ENCODE measurements around the gene RBM47.

RBM47 gene

GRCh38 chr4:40606239-40606767 is 23.4 kb downstream of the RBM47 start:
- no peaks in the 10 kb centered on the region for H3K36me3 ChIP-seq
- peaks cover 49 to 66% of the 10 kb centered on the region in 2 experiments for H3K4me1 ChIP-seq (ENCODE audit: control insufficient read depth in 1 of 2, insufficient read depth in 1 of 2, low read depth in 1 of 2, low read length in 1 of 2)
- H3K27me3 ChIP-seq: no peaks in the 10 kb centered on the region
- no peak overlapping the region for H3K4me3 ChIP-seq (ENCODE audit: low read depth in 1 of 2, low read length in 1 of 2)
- no peak for TF ChIP-seq CTCF (IDR thresholded peaks at IDR 0.05)
- peak overlapping the region; percentile 62 for H3K27ac ChIP-seq
- H3K9me3 ChIP-seq: no peaks in the 10 kb centered on the region

- TF ChIP-seq CTCF (IDR thresholded peaks at IDR 0.05): no peak
- H3K36me3 ChIP-seq: peaks cover under 1% of the 10 kb centered on the region
- no peaks in the 10 kb centered on the region for H3K27me3 ChIP-seq
- peak overlapping the region; percentile 76 for H3K27ac ChIP-seq
- H3K4me3 ChIP-seq (ENCODE audit: low read depth in 1 of 2, low read length in 1 of 2): no peak overlapping the region
- no peaks in the 10 kb centered on the region for H3K9me3 ChIP-seq
- peaks cover 70 to 93% of the 10 kb centered on the region in 2 experiments for H3K4me1 ChIP-seq (ENCODE audit: control insufficient read depth in 1 of 2, insufficient read depth in 1 of 2, low read depth in 1 of 2, low read length in 1 of 2)
These were observed 26.4 kb downstream of the RBM47 start for GRCh38 chr4:40603281-40603680.

GRCh38 chr4:40601641-40602040 is 28.0 kb downstream of the RBM47 start:
- H3K27me3 ChIP-seq: no peaks in the 10 kb centered on the region
- H3K27ac ChIP-seq: peak overlapping the region; percentile 87
- peaks cover 11% of the 10 kb centered on the region for H3K36me3 ChIP-seq
- no peak for TF ChIP-seq CTCF (IDR thresholded peaks at IDR 0.05)
- peaks cover 70 to 79% of the 10 kb centered on the region in 2 experiments for H3K4me1 ChIP-seq (ENCODE audit: control insufficient read depth in 1 of 2, insufficient read depth in 1 of 2, low read depth in 1 of 2, low read length in 1 of 2)
- peak overlapping the region in 1 of 2 experiments; percentile 26 for H3K4me3 ChIP-seq (ENCODE audit: low read depth in 1 of 2, low read length in 1 of 2)
- no peaks in the 10 kb centered on the region for H3K9me3 ChIP-seq

GRCh38 chr4:40600850-40601249 is 28.8 kb downstream of the RBM47 start:
- H3K36me3 ChIP-seq: peaks cover 19% of the 10 kb centered on the region
- no peaks in the 10 kb centered on the region for H3K27me3 ChIP-seq
- peak overlapping the region; percentile 10 to 26 for H3K4me3 ChIP-seq (ENCODE audit: low read depth in 1 of 2, low read length in 1 of 2)
- no peak for TF ChIP-seq CTCF (IDR thresholded peaks at IDR 0.05)
- peak overlapping the region; percentile 87 for H3K27ac ChIP-seq
- peaks cover 66 to 72% of the 10 kb centered on the region in 2 experiments for H3K4me1 ChIP-seq (ENCODE audit: control insufficient read depth in 1 of 2, insufficient read depth in 1 of 2, low read depth in 1 of 2, low read length in 1 of 2)
- H3K9me3 ChIP-seq: no peaks in the 10 kb centered on the region

- no peak overlapping the region for H3K4me3 ChIP-seq (ENCODE audit: low read depth in 1 of 2, low read length in 1 of 2)
- H3K27ac ChIP-seq: peak overlapping the region; percentile 87
- H3K27me3 ChIP-seq: no peaks in the 10 kb centered on the region
- no peaks in the 10 kb centered on the region for H3K9me3 ChIP-seq
- H3K4me1 ChIP-seq (ENCODE audit: control insufficient read depth in 1 of 2, insufficient read depth in 1 of 2, low read depth in 1 of 2, low read length in 1 of 2): peaks cover 53 to 59% of the 10 kb centered on the region in 2 experiments
- H3K36me3 ChIP-seq: peaks cover 33% of the 10 kb centered on the region
- no peak for TF ChIP-seq CTCF (IDR thresholded peaks at IDR 0.05)
These were observed 30.2 kb downstream of the RBM47 start for GRCh38 chr4:40599431-40599830.
